Measurements from ENCODE around the gene VAV3. TPM values are rescaled to one million over a fixed set of nuclear protein-coding genes. Genes with fewer than 3 reads are reported as not detected.

The VAV3 gene
- total RNA-seq, 2 donors from 2014 or later = 73.0 to 135 TPM

DNA sequence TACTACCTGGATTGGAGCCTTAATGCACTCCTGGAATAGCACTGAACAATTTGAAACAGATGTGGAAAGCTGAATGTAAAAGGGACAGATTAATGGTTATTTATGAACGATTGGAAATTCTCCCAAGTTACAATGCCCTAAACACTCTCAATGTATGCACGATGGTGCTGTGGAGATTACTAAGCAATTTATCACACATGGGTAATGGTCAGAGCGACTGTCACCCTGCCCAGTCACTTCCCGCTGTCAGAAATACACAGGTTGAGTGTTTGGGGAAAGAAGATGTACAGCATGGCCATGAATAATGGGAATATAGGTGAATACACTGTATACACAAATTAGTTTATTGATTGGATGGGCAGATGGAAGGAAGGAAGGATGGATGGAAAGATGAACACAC lies 342.4 kb downstream of the VAV3 start:
- Histone ChIP-seq H3K27ac (no peak overlapping the region), H3K36me3 (no peaks in the 10 kb centered on the region), H3K4me1 (no peaks in the 10 kb centered on the region), H3K9ac (ENCODE audit: low read depth in 2 of 2, low read length in 2 of 2) (no peak overlapping the region), H3K9me3 (no peaks in the 10 kb centered on the region), H3K27me3 (no peaks in the 10 kb centered on the region), H3K4me3 (no peak overlapping the region)
- intact Hi-C loops (cut with DNase I) = no loop called here
- no peak for DNase-seq
- TF ChIP-seq, protein P1, sequence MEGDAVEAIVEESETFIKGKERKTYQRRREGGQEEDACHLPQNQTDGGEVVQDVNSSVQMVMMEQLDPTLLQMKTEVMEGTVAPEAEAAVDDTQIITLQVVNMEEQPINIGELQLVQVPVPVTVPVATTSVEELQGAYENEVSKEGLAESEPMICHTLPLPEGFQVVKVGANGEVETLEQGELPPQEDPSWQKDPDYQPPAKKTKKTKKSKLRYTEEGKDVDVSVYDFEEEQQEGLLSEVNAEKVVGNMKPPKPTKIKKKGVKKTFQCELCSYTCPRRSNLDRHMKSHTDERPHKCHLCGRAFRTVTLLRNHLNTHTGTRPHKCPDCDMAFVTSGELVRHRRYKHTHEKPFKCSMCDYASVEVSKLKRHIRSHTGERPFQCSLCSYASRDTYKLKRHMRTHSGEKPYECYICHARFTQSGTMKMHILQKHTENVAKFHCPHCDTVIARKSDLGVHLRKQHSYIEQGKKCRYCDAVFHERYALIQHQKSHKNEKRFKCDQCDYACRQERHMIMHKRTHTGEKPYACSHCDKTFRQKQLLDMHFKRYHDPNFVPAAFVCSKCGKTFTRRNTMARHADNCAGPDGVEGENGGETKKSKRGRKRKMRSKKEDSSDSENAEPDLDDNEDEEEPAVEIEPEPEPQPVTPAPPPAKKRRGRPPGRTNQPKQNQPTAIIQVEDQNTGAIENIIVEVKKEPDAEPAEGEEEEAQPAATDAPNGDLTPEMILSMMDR (IDR thresholded peaks at IDR 0.05) = no peak

DNA sequence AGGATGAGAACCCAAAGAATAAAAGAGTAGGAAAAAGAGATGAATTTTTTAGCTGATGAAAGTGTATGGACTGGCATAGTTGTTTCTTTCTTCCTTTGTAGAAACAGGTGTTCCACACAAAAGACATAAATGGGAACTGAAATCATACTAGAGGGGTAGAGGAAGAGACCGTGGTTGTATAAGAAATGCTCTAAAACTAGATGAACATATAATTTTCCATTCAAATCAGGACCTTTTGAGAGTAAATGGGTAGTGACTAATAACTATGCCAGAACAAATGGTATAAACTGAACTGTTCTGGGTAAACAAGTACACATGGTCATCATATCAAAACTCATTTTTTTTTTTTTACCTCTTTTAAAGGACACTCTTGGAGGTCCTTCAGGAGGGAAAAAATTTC lies 344.2 kb downstream of the VAV3 start:
- Histone ChIP-seq H3K27me3 (no peaks in the 10 kb centered on the region), H3K9ac (ENCODE audit: low read depth in 2 of 2, low read length in 2 of 2) (no peak overlapping the region), H3K4me1 (no peaks in the 10 kb centered on the region), H3K27ac (no peak overlapping the region), H3K36me3 (no peaks in the 10 kb centered on the region), H3K9me3 (no peaks in the 10 kb centered on the region), H3K4me3 (no peak overlapping the region)
- intact Hi-C loops (cut with DNase I) = no loop called here
- DNase-seq = no peak
- TF ChIP-seq, protein P1 (IDR thresholded peaks at IDR 0.05) = no peak

DNA sequence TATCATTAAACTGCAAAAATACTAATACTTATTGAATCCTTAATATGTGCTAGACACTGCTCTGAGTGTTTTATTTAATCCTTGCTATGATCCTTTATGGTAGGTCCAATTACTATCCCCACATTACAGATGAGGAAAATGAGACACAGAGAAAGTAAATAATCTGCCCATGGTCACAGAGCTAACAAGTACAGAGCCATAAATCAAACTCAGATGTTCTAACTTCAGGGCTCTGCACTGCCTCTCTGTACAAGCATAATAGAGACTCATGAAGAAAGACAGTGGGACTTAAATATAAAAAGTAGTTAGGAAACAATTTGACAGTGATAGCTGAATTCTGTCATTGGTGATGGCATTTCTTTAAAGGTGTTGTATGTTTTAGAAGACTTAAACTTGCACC lies 346.4 kb downstream of the VAV3 start:
- Histone ChIP-seq H3K4me3 (no peak overlapping the region), H3K27ac (no peak overlapping the region), H3K4me1 (no peaks in the 10 kb centered on the region), H3K27me3 (no peaks in the 10 kb centered on the region), H3K9me3 (no peaks in the 10 kb centered on the region), H3K9ac (ENCODE audit: low read depth in 2 of 2, low read length in 2 of 2) (no peak overlapping the region), H3K36me3 (no peaks in the 10 kb centered on the region)
- TF ChIP-seq, protein P1 (IDR thresholded peaks at IDR 0.05) = no peak
- no peak for DNase-seq
- intact Hi-C loops (cut with DNase I) = no loop called here

DNA sequence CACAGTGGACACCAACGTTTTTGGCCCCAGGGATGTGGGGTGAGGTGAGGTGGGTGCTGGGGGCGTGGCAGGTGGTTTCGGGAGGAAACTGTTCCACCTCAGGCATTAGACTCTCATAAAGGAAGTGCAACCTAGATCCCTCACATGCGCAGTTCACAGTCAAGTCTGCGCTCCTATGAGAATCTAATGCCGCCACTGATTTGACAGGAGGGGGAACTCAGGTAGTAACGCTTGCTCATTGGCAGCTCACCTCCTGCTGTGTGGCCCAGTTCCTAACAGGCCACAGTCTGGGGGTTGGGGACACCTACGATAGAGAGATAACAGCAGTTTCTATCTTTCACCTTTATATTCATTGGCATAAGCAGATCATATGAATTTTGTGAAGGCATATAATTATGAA lies 347.1 kb downstream of the VAV3 start:
- Histone ChIP-seq H3K36me3 (no peaks in the 10 kb centered on the region), H3K27ac (no peak overlapping the region), H3K9ac (ENCODE audit: low read depth in 2 of 2, low read length in 2 of 2) (no peak overlapping the region), H3K4me1 (no peaks in the 10 kb centered on the region), H3K27me3 (no peaks in the 10 kb centered on the region), H3K9me3 (no peaks in the 10 kb centered on the region), H3K4me3 (no peak overlapping the region)
- TF ChIP-seq, protein P1 (IDR thresholded peaks at IDR 0.05) = no peak
- intact Hi-C loops (cut with DNase I) = no loop called here
- DNase-seq = no peak

DNA sequence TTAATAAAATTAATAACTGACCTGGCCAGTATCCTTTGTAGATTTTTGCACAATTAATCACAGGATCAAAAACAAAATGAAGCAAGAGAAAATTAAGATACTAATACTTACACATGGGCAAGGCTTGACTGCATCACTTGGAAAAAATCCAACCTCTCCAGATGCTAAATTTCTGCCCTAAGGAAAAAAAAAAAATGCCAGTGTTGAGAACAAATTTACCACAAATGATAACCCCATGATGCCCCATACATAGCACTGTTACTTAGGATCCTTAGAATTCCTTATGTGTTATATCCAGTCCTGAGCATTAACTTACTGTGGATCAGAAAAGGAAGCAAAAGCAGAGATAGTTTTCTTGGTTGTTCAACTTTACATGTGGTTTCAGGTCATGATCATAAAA lies 347.5 kb downstream of the VAV3 start:
- H3K36me3 ChIP-seq = no peaks in the 10 kb centered on the region
- no peak overlapping the region for H3K4me3 ChIP-seq
- H3K4me1 ChIP-seq = no peaks in the 10 kb centered on the region
- intact Hi-C loops (cut with DNase I) = no loop called here
- H3K9ac ChIP-seq (ENCODE audit: low read depth in 2 of 2, low read length in 2 of 2) = no peak overlapping the region
- H3K9me3 ChIP-seq = no peaks in the 10 kb centered on the region
- H3K27me3 ChIP-seq = no peaks in the 10 kb centered on the region
- TF ChIP-seq, protein P1 (IDR thresholded peaks at IDR 0.05) = no peak
- DNase-seq = no peak
- H3K27ac ChIP-seq = no peak overlapping the region

DNA sequence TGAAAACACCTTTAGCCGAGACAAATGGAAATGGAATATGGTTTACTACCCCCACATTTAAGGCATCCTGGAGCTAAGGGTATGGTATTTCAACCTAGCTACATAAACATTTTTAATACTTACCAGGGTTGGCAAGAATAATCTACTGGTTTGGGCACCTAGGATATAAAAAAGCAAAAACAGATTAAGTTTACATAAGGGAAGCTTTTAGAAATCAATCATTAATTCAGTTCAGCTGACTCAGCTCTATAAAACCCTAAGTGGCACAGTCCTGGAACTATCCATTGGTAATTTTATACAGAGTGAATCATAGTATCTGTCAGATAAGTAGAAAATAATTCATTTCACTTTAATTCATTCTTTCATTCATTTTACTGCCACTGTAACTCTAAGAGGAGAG lies 355.2 kb downstream of the VAV3 start:
- no peaks in the 10 kb centered on the region for H3K9me3 ChIP-seq
- no peaks in the 10 kb centered on the region for H3K36me3 ChIP-seq
- H3K27me3 ChIP-seq = no peaks in the 10 kb centered on the region
- H3K27ac ChIP-seq = no peak overlapping the region
- no peak overlapping the region for H3K4me3 ChIP-seq
- no peaks in the 10 kb centered on the region for H3K4me1 ChIP-seq
- intact Hi-C loops (cut with DNase I) = no loop called here
- H3K9ac ChIP-seq (ENCODE audit: low read depth in 2 of 2, low read length in 2 of 2) = no peak overlapping the region
- no peak for DNase-seq
- TF ChIP-seq, protein P1 (IDR thresholded peaks at IDR 0.05) = no peak

All from colonic mucosa (tissue), 4 donors.